NCI-H128 (cell line): ENCODE data around the gene RHPN2.

ENCODE experiments used
- DNase-seq: peaks from one replicate; lab custom pipeline; 2025; ENCODE audit not compliant: unreplicated experiment; lab: John Stamatoyannopoulos, UW

RHPN2 gene

DNA sequence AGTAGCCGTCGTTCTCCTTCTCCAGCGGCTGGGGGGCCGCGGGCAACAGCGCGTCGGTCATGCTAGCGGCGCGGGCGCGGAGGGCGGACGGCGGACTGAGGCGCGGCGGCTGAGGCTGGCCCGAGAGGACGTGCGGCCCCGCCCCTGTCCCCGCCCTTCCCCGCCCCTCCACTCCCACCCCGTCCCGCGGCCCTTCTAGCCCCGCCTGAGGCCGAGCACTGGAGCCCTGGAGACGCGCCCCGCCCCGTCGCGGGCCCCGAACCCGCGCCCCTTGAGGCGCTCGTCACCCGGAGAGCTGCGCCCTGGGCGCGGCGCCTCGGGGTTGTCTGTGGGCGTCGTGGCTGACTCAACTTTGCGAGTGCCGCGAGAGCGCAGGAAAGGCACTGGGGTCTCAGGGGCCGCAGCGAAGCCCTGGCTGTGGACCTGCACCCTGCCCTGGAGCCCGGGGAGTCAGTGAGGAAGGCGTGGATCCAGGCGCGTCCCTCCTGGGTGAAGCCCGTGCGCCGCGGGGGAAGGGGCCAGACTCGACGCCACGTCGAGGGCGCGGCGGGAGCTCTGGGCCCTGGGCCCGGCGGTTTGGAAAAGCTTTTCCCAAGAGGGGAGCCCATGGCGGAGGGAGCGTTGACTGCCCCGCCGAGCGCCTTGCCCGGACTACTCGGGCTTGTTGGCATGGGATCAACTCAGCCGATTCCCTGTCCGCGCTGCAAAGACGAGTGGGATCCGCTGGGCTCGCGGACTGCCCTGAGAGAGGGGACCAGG lies at the start of gene RHPN2:
RHPN2 (minus strand) TSS at position 97 of the 759 bp plus-strand sequence; CDS start at position 61, 36 bp downstream.
- DNase-seq, result peak; percentile 25

DNA sequence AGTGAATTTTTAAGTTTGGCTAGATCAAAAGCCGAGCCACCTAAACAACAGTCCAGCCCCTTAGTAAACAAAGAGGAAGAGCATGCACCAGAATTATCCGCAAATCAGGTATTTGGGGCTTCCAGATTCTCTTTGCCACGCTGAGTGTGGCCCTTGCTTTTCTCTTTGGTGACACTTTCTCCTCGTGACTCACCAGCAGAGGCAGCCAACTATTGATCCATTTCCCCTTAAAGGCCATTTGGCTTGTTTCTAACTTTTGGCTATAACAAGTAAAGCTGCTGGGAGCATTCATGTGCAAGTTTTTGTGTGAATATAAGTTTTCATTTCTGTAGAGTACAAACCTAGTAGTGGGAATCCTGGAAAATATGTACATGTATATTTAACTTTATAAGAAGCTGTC lies 49.6 kb upstream of the RHPN2 start:
- DNase-seq, result no peak

DNA sequence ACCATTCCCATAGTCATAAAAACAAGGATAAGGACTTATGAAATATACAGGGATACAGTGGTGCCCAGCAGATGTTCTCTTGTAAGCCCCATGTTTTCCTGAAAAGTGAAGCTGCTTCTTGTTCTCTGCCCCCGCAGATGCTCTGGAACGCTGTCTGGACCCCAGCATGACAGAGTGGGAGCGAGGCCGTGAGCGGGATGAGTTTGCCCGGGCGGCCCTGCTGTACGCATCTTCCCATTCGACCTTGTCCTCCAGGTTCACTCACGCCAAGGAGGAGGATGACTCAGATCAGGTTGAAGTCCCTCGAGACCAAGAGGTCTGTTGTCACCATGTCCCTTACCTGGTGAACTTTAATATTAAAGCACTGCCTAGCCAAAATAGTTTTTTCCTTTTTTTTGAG lies 46.9 kb upstream of the RHPN2 start:
- DNase-seq, result no peak

DNA sequence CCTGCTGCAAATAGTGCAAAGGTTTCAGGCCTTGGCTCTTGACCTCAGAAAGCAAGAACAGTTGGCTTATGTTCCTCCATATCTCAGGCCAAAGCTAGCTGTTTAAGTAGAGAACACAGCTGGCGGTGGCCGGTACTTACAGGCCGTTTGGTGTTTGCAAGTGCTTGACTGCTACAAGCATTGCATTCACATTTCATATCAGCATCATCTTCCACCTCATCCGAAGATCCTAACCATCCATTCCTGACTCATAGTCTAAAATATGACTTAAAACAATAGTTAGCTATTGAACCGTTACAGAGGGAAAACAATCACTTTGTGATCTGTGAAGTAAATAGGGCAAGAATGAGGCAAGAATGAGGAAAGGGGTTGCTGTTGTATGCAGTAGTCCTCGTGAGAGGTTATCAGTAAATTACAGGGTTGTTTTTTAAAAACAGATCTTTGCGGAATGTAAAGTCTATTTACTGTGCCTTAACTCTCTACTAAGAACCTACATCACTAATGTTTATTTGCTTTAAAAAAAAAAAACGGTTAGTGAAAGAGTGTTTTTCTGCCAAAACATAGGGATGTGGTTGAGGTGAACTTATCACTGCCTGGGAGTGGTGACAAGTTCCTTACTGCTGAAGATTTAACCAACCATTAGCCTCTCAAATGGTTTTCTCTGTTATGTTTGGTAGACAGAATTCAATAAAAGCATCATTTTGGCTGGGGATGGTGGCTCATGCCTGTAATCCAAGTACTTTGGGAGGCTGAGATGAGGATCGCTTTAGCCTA lies 45.6 kb upstream of the RHPN2 start:
- no peak for DNase-seq

DNA sequence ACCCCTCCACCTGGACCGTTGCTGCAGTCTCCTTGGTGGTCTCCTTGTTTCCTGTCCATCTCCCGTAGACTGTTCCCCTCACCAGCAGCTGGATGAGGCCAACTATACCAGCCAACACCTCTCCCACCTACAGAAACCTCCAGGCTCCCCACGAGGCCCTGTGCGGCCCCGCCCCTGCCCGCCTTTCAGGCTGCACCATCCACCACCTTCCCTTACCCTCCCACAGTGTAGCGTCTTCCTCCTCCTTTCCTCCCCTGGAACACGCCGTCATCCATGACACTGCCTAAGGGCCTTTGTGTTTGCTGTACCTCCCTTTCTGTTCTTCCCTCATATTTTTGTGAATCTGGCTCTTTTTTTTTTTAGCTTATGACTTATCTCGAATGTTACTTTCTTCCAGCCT lies 43.5 kb upstream of the RHPN2 start:
- DNase-seq, result no peak

DNA sequence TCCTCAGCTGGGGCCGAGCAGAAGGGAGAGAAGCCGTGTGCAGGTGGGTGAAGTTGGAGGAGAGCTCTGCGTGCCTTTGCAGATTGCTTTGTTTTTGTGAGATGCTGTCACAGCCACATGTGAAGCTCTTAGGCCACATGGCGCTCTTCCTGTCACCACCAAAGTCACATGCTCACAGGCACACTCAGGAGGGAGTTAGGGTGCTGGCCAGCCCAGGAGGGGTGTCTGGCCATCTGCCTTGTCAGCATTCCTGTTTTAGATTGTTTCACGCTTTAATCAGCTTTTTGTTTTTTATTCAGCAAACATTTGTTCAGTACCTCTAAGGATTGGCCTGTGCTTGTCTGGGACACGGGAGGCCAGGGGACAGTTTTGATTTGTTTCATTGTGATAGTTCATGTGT lies 38.2 kb upstream of the RHPN2 start:
- DNase-seq, result no peak

DNA sequence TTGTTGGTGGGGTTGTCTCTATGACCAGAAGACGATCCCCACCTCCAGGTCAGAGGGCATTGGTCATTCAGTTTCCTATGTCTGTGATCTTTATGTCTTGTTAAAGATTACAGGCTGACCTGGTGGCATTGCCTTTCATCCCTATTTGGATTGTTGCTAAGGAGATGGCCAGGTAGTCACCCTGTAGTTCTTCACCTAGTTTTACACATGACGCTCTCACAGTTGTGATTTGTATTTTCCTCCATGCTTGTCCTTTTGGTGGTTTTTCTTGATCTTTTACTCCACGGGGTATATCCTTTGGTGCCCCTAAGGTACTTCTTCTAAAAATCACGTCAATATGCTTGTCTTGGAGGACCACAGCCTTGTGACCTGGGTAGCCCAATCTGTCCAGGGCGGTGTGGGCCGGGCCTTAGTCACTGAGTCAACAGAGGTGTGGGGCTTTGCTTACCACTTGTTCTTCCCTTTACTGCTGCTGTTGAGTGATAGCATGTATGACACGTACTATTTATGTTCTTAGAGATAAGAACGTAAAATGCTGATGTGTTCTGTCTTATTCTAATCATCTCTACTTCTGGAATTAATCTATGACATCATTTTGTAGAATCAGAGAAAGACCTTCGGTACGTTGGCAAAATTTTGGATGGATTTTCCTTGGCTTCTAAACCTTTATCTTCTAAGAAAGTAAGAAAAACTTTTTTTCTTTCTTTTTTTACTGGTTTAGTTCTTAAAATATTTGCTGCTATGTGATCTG lies 36.4 kb upstream of the RHPN2 start:
- DNase-seq, result no peak

DNA sequence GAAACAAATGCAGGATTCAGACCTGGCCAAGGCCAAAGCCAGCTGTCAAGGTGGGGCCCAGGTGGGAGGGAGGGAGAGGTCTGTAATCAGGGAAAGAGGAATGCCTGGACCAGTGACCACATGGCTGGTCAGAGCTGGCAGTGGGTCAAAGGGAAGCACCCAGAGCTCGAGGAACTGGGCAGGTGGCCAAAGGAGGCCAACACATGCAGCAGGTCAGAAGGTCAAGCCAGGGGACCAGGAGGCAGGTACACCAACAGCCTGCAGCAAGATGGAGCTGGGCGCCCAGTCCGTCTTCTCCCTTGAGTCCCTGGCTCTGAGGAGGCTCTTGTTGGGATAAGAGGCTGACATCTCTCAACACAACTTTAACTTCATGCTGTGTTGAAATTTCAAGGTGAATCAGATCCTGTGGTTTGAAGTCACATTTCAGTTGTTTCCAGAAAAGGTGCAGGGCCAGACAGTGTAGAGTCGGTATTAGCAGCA lies 33.4 kb upstream of the RHPN2 start:
- no peak for DNase-seq

DNA sequence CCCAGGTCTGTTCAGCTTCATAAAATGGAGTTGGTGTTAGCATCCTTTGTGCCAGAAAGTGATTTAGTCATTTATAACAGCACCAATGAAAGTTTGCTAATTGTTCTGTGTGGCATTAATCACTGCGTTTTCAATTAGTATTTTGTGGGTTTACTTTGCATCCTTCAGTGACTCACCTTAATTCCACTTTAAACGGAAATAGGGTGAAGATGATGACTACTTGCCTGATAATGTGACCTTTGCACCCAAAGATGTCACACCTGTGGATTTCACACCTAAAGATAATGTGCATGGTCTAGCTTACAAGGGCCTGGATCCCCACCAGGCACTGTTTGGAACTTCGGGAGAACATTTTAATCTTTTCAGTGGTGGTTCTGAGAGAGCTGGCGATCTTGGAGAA lies 31.3 kb upstream of the RHPN2 start:
- DNase-seq, result no peak

DNA sequence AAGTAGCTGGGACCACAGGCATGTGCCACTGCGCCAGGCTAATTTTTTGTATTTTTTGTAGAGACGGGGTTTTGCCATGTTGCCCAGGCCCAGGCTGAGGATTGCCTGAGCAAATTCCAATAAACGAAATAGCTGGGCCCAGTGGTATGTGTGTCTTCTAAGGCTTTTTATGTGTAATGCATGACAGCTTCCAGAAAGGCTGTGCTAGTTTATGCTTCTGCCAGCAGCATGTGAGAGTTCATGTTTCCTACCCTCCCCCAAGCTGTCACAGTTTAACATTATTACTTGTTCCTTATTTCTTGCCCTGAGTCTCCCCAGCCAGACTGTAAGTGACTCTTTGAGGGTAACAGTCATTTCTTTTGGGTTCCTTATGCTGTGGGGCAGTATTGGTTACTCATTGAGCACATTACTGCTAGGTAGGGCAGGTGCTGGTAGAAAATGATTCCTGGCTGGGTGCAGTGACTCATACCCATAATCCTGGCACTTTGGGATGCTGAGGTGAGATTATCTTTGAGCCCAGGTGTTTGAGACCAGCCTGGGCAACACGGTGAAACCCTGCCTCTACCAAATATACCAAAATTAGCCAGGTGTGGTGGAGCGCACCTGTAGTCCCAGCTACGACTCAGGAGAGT lies 29.9 kb upstream of the RHPN2 start:
- no peak for DNase-seq

DNA sequence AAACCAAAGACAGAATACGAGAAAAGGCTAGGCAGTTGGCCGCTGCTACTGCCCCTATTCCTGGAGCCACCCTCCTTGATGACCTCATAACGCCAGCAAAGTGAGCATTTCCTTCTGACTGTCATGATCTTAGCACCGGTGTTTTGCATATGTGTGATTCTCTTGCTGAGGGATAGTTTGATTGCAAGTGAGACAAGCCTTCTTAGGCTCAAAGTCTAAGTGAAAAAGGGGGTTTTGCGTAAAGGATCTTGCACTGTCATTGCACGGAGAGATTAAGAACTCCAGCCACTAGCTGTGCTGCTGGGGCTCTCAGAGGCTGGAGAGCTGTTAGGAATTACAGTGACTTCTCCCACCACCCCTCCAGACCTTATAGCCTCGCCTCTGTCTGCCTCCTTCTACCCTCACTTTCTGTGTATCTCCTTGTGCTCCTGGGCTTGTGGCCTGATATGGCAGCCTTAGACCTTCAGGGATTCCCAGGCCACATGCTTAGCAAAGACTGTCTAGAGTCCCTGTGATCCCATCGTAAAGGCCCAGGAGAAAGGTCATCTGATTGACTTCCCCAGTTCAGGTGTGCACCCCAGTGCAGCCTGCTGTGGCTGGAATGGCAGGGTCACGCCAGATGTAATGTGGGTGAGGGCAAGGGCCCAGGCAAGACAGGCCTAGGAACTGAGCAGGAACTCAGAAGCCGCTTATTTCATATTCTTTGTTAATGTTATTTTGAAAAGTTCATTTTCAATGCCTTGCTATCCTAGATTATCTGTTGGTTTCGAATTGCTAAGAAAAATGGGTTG lies 28.9 kb upstream of the RHPN2 start:
- no peak for DNase-seq

DNA sequence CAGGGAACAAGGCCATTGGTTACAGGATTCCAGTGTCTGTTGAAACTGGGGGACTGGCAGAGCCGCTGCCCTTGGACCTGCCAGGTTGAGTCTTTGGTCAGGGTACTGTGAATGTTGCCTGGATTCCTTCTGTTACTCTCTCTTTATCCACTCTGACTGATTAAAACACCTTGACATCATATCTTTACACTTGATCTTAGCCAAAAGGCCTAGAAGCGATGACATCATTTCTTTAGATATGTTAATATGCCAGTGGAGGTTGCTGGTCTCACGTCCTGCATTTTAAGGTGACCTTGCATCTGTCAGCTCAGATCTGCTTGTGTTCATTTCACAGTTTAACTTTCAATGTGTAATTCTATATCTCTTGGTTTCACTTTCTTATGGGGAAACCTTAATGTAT lies 25.5 kb upstream of the RHPN2 start:
- DNase-seq, result no peak

DNA sequence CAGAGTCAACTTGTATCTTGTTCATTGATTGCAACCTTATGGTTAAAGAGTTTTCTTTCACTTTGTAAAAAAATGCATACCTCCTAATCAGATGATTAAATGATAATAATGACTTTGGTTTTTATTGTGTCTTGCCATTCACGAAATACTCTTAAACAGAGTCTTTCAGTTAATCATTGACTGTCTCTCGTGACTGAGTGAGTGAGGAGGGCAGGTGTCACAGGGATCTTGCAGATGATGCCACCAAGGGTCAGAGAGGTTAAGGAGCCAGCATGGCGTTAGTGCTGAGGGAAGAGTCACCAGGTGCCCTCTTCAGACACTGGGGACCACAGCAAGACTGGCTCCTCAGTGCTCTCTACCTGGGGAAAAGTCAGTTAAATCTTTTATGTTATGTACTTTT lies 24.3 kb upstream of the RHPN2 start:
- DNase-seq, result no peak

DNA sequence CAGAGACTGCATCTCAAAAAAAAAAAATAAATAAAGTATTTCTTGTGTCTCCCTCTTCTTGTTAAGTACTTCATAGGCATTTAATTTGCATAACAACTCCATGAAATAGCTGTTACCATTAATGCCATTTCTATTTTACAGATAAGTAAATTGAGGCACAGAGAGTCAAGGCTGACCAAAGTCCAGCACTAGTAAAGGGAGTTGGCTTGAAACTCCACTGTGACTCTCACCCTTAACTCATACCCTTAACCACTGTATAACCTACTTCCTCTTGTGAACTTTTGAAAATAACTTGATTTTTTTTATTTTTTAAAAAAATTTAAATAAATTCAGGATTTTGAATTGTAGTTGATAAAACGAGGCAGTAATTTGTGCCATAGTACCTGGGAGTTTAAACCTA lies 22.3 kb upstream of the RHPN2 start:
- no peak for DNase-seq

DNA sequence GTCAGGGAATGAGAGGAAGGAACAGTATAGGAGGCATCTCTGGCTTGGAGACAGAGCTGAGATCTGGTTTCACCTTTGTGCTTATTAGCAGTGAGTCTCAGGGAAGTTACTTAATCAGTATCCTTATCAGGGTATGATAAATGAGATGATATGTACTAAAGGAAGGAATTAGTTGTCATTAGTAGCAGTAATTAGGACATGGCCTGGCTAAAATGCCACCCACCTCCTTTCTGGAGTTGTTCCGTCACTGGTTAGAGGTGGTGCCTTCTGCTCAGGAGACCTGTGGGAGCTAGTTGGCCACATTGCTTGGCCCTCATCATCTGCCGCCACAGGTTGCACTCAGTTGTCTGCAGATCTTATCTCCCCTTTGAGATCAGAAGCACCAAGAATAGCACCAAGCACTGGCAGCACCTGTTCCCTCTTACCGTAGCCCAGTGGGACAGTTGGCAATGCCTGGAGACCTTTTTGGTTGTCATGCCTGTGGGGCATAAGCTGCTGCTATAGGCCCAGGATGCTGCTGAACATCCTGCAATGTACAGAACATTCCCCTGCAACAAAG lies 21.0 kb upstream of the RHPN2 start:
- no peak for DNase-seq

DNA sequence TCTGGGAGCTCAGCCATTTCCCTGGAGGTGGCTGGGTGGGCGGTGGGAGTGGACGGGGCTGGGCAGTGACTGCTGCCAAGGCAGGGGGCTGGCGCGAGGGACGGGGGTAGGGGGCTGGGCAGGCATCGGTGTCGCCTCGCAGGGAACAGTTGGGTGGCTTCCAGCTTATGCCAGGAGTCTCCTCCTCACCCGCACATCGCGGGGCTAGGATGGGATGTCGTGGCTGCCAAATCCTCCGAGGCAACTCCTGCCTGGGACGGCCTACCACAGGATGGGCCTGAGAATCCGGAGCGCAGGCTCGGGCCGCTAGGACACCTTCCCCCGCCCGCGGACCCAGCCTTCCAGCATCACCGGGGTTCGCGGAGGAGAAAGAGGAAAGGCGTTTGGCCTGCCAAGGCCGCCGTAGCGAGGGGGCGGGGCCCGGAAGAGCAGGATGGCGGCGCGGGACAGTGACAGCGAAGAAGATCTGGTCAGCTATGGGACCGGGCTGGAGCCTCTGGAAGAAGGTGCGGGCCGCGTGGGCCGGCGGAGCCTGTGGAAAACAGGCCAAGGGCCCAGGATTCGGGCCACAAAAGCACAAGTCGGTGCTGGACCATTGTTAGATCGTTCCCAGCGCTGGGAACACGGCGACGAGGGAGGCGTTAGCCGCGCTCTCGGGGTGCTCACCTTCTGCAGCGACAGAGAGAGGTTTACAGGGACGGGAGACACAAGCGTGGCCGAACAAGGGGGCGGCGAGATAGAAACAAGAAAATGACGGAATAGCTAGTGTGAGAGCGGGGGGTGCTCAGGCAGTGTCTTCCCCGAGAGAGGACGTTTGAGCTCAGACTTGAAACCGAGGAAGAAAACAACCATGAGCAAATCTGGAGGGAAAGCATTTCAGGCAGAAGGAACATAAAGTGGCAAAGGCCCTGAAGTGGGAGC lies 16.3 kb upstream of the RHPN2 start, which contains the start of gene GPATCH1:
GPATCH1 (plus strand) TSS at position 421 of the 921 bp plus-strand sequence; CDS start at position 434, 13 bp downstream.
- peak; percentile 68 for DNase-seq

DNA sequence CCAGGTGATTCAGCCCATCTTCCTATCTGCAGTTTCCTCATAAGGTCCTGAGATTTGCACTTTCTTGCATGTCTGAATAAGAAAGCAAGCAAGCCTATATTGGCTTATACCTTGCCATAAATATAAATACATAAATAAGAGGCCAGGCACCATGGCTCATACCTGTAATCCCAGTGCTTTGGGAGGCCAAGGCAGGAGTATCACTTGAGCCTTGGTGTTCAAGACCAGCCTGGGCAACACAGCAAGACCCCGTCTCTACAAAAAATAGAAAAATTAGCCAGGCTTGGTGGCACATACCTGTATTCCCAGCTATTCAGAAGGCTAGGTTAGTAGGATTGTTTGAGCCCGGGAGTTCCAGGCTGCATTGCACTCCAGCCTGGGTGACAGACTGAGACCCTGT lies 10.8 kb upstream of the RHPN2 start:
- DNase-seq, result no peak

DNA sequence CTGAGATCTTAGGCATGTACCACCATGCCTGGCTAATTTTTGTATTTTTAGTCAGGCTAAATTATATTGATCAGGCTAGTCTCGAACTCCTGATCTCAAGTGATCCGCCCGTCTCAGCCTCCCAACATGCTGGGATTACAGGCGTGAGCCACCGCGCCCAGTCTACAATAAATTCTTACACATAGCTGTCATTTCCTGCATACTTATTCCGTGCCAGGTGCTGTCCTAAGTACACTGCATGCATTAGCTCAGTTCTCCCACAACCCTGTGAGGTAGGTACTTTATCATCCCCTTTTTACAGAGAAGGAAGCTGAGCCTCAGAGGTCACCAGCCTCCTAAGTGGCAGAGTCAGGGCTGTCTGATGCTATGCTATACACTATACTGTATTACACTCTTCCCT lies 7.2 kb upstream of the RHPN2 start:
- DNase-seq, result no peak

DNA sequence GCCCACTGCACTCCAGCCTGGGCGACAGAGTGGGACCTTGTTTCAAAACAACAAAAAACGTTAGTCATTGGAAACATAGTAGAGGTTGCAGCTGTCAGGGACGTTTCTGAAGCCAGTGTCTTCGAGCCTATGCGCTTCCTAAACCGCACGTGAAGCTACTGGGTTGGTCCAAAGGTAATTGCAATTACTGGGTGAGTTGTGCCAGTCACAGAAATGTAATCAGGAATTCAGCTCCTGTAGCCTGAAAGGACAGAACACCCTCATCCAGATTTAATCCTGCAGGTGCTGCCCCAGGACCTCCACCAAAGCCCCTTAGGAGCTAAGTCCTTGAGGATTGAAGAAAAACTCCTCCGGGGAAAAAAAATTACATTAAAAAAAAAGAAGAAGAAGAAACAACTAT lies 2.4 kb upstream of the RHPN2 start:
- no peak for DNase-seq
